GM19468 (cell line): ENCODE data around the gene MARK4.
"Not testable (repeated sequence)": the region's sequence is repeated elsewhere in the genome, so short reads cannot be mapped to it uniquely, and the experiment has no call there.

ENCODE experiments used
- ATAC-seq: cut with Tn5 transposase; IDR thresholded peaks from one replicate; pipeline ENCODE4 v1.9.1; 2021; ENCODE audit warnings: mild to moderate bottlenecking, moderate library complexity, moderate number of reproducible peaks; ENCODE audit not compliant: unreplicated experiment; ENCODE audit errors: extremely low read depth

The MARK4 gene

GRCh38 chr19:45303269-45304060 is 52.4 kb downstream of the MARK4 start:
- ATAC-seq: no peak

GRCh38 chr19:45304141-45304926 is 53.3 kb downstream of the MARK4 start:
- ATAC-seq: no peak

GRCh38 chr19:45305007-45305406 is 53.9 kb downstream of the MARK4 start:
- no peak for ATAC-seq

GRCh38 chr19:45305421-45305820 is 54.4 kb downstream of the MARK4 start:
- no peak for ATAC-seq

GRCh38 chr19:45306040-45306439 is 55.0 kb downstream of the MARK4 start:
- ATAC-seq: no peak

GRCh38 chr19:45306518-45307027 is 55.5 kb downstream of the MARK4 start:
- no peak for ATAC-seq

- ATAC-seq: no peak
Measured at GRCh38 chr19:45307361-45307760, 56.3 kb downstream of the MARK4 start.

GRCh38 chr19:45309322-45309721 is 58.3 kb downstream of the MARK4 start:
- ATAC-seq: not testable (repeated sequence)

- no peak for ATAC-seq
Measured at GRCh38 chr19:45311621-45312020, 60.5 kb downstream of the MARK4 start.

- ATAC-seq: not testable (repeated sequence)
Measured at GRCh38 chr19:45312285-45312684, 61.2 kb downstream of the MARK4 start.

GRCh38 chr19:45314708-45315245 is 63.7 kb downstream of the MARK4 start:
- no peak for ATAC-seq

- no peak for ATAC-seq
Measured at GRCh38 chr19:45315304-45315703, 64.2 kb downstream of the MARK4 start.

GRCh38 chr19:45320997-45321775 is 70.1 kb downstream of the MARK4 start:
- no peak for ATAC-seq

GRCh38 chr19:45321848-45322247 is 70.8 kb downstream of the MARK4 start:
- no peak for ATAC-seq

- no peak for ATAC-seq
Measured at GRCh38 chr19:45322311-45322710, 71.2 kb downstream of the MARK4 start.

- no peak for ATAC-seq
Measured at GRCh38 chr19:45322744-45323281, 71.7 kb downstream of the MARK4 start, which contains the start of gene CKM. Gene CKM (minus strand): TSS chr19:45322875. CDS start chr19:45319713, 3,162 bp downstream.

- ATAC-seq: no peak
Measured at GRCh38 chr19:45323671-45324081, 72.6 kb downstream of the MARK4 start.

- no peak for ATAC-seq
Measured at GRCh38 chr19:45324349-45324907, 73.4 kb downstream of the MARK4 start.

- no peak for ATAC-seq
Measured at GRCh38 chr19:45327404-45328143, 76.5 kb downstream of the MARK4 start.
